Neural cell (in vitro differentiated cells): Measurements from ENCODE around the gene ADCY5. TPM values are rescaled to one million over a fixed set of nuclear protein-coding genes. Genes with fewer than 3 reads are reported as not detected.

Source experiments
- H2AFZ ChIP-seq: fragments of 200-600, 300-800 bp; sonication (generic), shearing (Covaris generic); 2 replicates; pipeline ENCODE4 v1.6.0; 2014; ENCODE audit warnings: low read depth, mild to moderate bottlenecking, antibody characterized with exemption, low read length, moderate library complexity
- H3F3A ChIP-seq: fragments of 200-600 bp; shearing (Covaris generic); 2 replicates; pipeline ENCODE4 v1.6.1; 2016; ENCODE audit warnings: mild to moderate bottlenecking, moderate library complexity, mixed read lengths, antibody characterized with exemption, low read length; ENCODE audit not compliant: insufficient read depth, poor library complexity, severe bottlenecking
- H3K27ac ChIP-seq: fragments of 200-600, 300-800 bp; sonication (generic), shearing (Covaris generic); 2 replicates; pipeline ENCODE4 v1.5.1; 2014; ENCODE audit warnings: mild to moderate bottlenecking, low read length, moderate library complexity
- H3K27me3 ChIP-seq: fragments of 300-800, 200-600 bp; sonication (generic), shearing (Covaris generic); 2 replicates; pipeline ENCODE4 v1.6.0; 2014; ENCODE audit warnings: mild to moderate bottlenecking, low read depth, low read length, moderate library complexity; ENCODE audit not compliant: insufficient read depth
- H3K36me3 ChIP-seq: fragments of 300-800, 200-600 bp; sonication (generic), shearing (Covaris generic); 2 replicates; pipeline ENCODE4 v1.5.1; 2014; ENCODE audit warnings: mild to moderate bottlenecking, antibody characterized with exemption, low read length, moderate library complexity; ENCODE audit not compliant: insufficient read depth
- H3K4me2 ChIP-seq: fragments of 300-800, 200-600 bp; sonication (generic), shearing (Covaris generic); 2 replicates; pipeline ENCODE4 v1.6.0; 2014; ENCODE audit warnings: mild to moderate bottlenecking, low read length
- H3K4me3 ChIP-seq: fragments of 300-800, 200-600 bp; sonication (generic), shearing (Covaris generic); 2 replicates; pipeline ENCODE4 v1.5.1; 2014; ENCODE audit warnings: mild to moderate bottlenecking, low read length, moderate library complexity
- H3K79me2 ChIP-seq: fragments of 200-600 bp; shearing (Covaris generic); replicated peaks from 2 replicates; pipeline ENCODE4 v1.6.0; 2014; ENCODE audit warnings: mild to moderate bottlenecking, low read length, moderate library complexity; ENCODE audit not compliant: insufficient read depth
- H3K9ac ChIP-seq: fragments of 300-800, 200-600 bp; sonication (generic), shearing (Covaris generic); 2 replicates; pipeline ENCODE4 v1.6.1; 2016; ENCODE audit warnings: mild to moderate bottlenecking, low read length, mixed read lengths
- H3K9me2 ChIP-seq: fragments of 200-600 bp; shearing (Covaris generic); 2 replicates; pipeline ENCODE4 v1.6.1; 2016; ENCODE audit warnings: mild to moderate bottlenecking, low read length, mixed read lengths; ENCODE audit not compliant: insufficient read depth
- H3K9me3 ChIP-seq: fragments of 200-600, 300-800 bp; sonication (generic), shearing (Covaris generic); 2 replicates; pipeline ENCODE4 v1.6.1; 2016; ENCODE audit warnings: mild to moderate bottlenecking, mixed run types, low read length, moderate library complexity, mixed read lengths
- H4K20me1 ChIP-seq: fragments of 200-600 bp; shearing (Covaris generic); 2 replicates; pipeline ENCODE4 v1.6.1; 2016; ENCODE audit warnings: mild to moderate bottlenecking, mixed run types; ENCODE audit not compliant: insufficient read depth
- CTCF ChIP-seq: fragments of 450-650 bp; IDR thresholded peaks from 2 replicates; pipeline ENCODE4 v1.5.1; 2014; ENCODE audit warnings: antibody characterized with exemption, mild to moderate bottlenecking, moderate library complexity; ENCODE audit not compliant: poor library complexity, severe bottlenecking
- EP300 ChIP-seq: fragments of 450-650 bp; conservative IDR thresholded peaks from 2 replicates; pipeline ENCODE4 v1.6.1; 2014; ENCODE audit warnings: antibody characterized with exemption, mild to moderate bottlenecking, moderate library complexity; ENCODE audit not compliant: poor library complexity, severe bottlenecking
- EZH2 ChIP-seq: fragments of 200-600, 300-800 bp; shearing (Covaris generic), sonication (generic); IDR thresholded peaks from 2 replicates; pipeline ENCODE4 v1.6.1; 2014; ENCODE audit warnings: antibody characterized with exemption, low read length, borderline replicate concordance, mild to moderate bottlenecking; ENCODE audit not compliant: insufficient read depth, poor library complexity, severe bottlenecking
- MXI1 ChIP-seq: fragments of 450-650 bp; conservative IDR thresholded peaks from 2 replicates; pipeline ENCODE4 v1.6.1; 2014; ENCODE audit warnings: antibody characterized with exemption, mild to moderate bottlenecking; ENCODE audit not compliant: poor library complexity, severe bottlenecking
- POLR2AphosphoS5 ChIP-seq: IDR thresholded peaks from 2 replicates; pipeline ENCODE4 v1.6.1; 2012
- RAD21 ChIP-seq: fragments of 450-650 bp; conservative IDR thresholded peaks from 2 replicates; pipeline ENCODE4 v1.6.1; 2014; ENCODE audit warnings: antibody characterized with exemption, mild to moderate bottlenecking, moderate library complexity
- REST ChIP-seq: IDR thresholded peaks from 2 replicates; pipeline ENCODE4 v1.6.1; 2012; ENCODE audit warnings: borderline replicate concordance
- SMC3 ChIP-seq: fragments of 450-650 bp; conservative IDR thresholded peaks from 2 replicates; pipeline ENCODE4 v1.6.1; 2014; ENCODE audit warnings: antibody characterized with exemption, mild to moderate bottlenecking, moderate library complexity; ENCODE audit not compliant: poor library complexity
- TAF1 ChIP-seq: IDR thresholded peaks from 2 replicates; pipeline ENCODE4 v1.6.1; 2012; ENCODE audit warnings: low read depth
- polyA plus RNA-seq: library from polyadenylated mRNA; depleted of rRNA; stranded (reverse); fragments of >200 nt; gene quantifications from 2 replicates; pipeline ENCODE4 v1.2.3, GENCODE V29; 2014

The ADCY5 gene
- polyA plus RNA-seq, 1 donor from 2014 or later = 7.7 TPM

- Histone ChIP-seq H2AFZ (no peak overlapping the region), H3K79me2 (no peaks in the 10 kb centered on the region)
Observed at GRCh38 chr3:123336441-123336851, 112.4 kb downstream of the ADCY5 start.

GRCh38 chr3:123336001-123336400 is 112.9 kb downstream of the ADCY5 start:
- no peaks in the 10 kb centered on the region for H3K36me3 ChIP-seq
- no peaks in the 10 kb centered on the region for H3F3A ChIP-seq
- no peaks in the 10 kb centered on the region for H3K9me3 ChIP-seq
- H3K9ac ChIP-seq = no peak overlapping the region
- H3K9me2 ChIP-seq = no peaks in the 10 kb centered on the region
- no peak overlapping the region for H3K27ac ChIP-seq
- H2AFZ ChIP-seq = no peak overlapping the region
- H3K27me3 ChIP-seq = no peaks in the 10 kb centered on the region
- H4K20me1 ChIP-seq = no peaks in the 10 kb centered on the region
- H3K4me2 ChIP-seq = no peak overlapping the region
- H3K4me3 ChIP-seq = no peak overlapping the region
- no peaks in the 10 kb centered on the region for H3K79me2 ChIP-seq
- no peak for TF ChIP-seq SMC3
- no peak for TF ChIP-seq EP300
- no peak for TF ChIP-seq TAF1
- TF ChIP-seq EZH2 = no peak
- TF ChIP-seq MXI1 = no peak
- no peak for TF ChIP-seq POLR2AphosphoS5
- TF ChIP-seq CTCF = no peak

More at GRCh38 chr3:123336441-123336851, 112.4 kb downstream of the ADCY5 start:
- H3K9me2 ChIP-seq = no peaks in the 10 kb centered on the region
- no peaks in the 10 kb centered on the region for H3K9me3 ChIP-seq
- H3K27ac ChIP-seq = no peak overlapping the region
- TF ChIP-seq EP300 = no peak
- TF ChIP-seq MXI1 = no peak
- TF ChIP-seq CTCF = no peak
- TF ChIP-seq TAF1 = no peak
- TF ChIP-seq EZH2 = no peak
- no peak for TF ChIP-seq POLR2AphosphoS5
- no peak for TF ChIP-seq REST
- TF ChIP-seq RAD21 = no peak
- no peak for TF ChIP-seq SMC3
- H3K4me2 ChIP-seq = no peak overlapping the region
- H3K4me3 ChIP-seq = no peak overlapping the region
- H3F3A ChIP-seq = no peaks in the 10 kb centered on the region
- no peaks in the 10 kb centered on the region for H3K36me3 ChIP-seq
- no peaks in the 10 kb centered on the region for H3K27me3 ChIP-seq
- H3K9ac ChIP-seq = no peak overlapping the region
- H4K20me1 ChIP-seq = no peaks in the 10 kb centered on the region
